ENCODE measurements around the gene PSAPL1. TPM values are rescaled to one million over a fixed set of nuclear protein-coding genes. Genes with fewer than 3 reads are reported as not detected.

The PSAPL1 gene, protein sequence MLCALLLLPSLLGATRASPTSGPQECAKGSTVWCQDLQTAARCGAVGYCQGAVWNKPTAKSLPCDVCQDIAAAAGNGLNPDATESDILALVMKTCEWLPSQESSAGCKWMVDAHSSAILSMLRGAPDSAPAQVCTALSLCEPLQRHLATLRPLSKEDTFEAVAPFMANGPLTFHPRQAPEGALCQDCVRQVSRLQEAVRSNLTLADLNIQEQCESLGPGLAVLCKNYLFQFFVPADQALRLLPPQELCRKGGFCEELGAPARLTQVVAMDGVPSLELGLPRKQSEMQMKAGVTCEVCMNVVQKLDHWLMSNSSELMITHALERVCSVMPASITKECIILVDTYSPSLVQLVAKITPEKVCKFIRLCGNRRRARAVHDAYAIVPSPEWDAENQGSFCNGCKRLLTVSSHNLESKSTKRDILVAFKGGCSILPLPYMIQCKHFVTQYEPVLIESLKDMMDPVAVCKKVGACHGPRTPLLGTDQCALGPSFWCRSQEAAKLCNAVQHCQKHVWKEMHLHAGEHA
- total RNA-seq (2014; rRNA removed; shearing (Covaris generic)): under 0.01 TPM in 1 of 2 replicates, not detected in the other

DNA sequence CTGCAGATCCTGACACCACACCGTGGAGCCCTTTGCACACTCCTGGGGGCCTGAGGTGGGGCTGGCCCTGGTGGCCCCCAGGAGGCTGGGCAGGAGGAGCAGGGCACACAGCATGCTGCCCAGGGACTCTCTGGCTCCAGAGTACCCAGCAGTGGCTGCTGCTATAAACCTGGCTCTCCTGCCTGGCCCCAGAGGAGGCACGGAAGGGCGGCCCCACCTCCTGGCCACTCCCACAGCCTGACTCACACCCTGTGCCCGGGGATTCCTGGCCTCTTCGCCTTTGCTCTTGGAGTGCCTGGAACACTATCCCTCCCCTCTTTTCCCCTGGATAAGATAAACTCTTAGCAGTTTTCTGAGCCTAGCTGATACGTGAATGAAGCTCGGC, at the start of gene PSAPL1:
PSAPL1 (minus strand) TSS at position 165 of the 385 bp plus-strand sequence; CDS start at position 114, 51 bp downstream.
- DNase-seq (ENCODE audit: low read depth): peak; percentile 52

DNA sequence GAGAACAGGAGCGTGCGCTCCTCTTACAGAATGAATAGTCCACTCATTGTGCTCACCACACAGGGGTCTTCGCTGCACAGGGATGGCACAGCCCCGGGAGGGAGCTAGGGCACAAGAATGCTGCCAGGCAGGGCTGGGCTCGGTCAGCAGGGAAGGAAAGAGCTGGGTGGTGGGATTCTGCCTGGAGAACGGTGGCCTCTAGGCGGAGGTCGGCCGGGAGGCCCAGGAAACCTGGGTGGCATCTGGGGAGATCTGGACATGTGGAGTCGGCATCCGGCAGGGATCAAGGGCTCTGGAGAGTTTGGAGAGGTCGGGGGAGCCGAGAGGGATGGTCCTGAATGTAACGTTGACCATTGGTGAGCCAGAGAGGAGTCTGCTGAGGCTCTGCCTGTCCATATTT, 46.5 kb upstream of the PSAPL1 start:
- no peak for DNase-seq (ENCODE audit: low read depth)

DNA sequence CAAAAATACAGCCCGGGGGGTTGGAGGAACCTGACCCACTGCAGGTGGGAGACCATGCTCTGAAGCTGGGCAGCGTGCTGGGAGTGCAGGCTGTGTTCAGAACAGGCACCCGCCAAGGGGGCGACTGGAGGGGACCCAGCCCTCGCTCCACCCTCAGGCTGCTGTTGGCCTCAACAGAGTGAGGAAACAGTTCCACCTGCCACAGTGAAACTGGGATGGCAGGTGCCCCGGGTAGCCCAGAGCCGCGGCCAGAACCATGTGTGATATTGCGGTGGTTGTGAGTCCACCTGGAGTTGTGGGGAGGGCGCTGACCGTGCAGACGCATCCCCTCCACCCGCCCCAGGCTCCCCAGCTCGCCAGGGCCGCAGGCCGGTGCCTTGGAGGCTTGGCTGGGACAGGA, 45.7 kb upstream of the PSAPL1 start:
- DNase-seq (ENCODE audit: low read depth): no peak

DNA sequence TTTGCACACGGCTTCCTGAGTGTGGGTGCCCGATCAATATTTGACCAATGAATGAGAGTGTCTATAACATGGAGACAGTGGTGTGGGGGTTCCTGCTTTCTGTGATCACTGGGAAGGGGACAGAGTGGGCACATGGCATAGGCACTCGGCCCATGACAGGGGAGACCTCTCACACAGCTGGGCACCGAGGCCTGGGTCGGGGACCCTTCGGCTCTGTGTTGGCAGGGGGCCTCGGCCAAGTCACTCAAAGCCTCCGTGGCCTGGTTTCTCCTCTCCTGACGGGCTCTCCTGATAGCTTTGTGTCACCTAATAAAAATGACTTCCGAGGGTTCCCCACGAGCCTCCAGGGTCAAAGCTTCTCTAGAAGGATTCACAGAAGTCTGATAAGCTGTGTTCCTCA, 43.9 kb upstream of the PSAPL1 start:
- no peak for DNase-seq (ENCODE audit: low read depth)

DNA sequence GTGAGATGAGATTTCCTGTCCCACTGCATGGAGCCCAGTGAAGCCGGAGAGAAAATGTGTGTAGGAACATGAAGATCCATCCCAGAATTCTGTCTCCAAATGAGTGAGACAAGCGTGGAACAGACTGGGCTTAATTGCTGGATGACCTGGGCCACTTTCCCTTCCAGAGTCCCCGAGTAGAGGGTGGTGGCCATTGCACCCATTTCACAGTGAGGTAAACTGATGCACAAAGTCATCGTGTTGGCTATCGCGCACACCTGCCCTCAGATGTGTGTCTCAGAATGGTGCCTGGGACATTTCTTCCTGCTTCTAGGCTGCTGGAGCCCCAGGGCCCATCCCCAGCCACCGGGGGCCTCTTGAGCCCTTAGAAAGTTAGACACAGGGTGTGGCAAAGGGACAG, 43.0 kb upstream of the PSAPL1 start:
- no peak for DNase-seq (ENCODE audit: low read depth)

DNA sequence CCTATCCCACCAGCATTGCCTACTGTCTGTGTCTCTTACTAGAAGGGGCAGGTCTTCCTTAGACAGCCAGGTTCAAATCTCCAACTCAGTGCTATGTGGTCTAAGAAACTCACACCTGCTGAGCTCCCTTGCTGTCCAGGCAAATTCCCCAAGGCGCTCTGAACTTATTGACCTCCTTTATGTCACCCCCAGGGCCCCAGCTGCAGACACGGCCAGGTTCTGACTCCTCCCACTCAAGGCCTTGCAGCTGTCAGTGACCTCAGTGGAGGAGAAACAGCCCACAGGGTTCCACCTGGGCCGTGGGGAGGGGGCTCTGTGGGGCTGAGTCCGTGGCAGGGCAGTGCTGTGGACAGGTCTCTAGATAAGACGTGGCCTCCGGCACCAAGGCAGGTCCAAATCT, 42.1 kb upstream of the PSAPL1 start:
- DNase-seq (ENCODE audit: low read depth): no peak

DNA sequence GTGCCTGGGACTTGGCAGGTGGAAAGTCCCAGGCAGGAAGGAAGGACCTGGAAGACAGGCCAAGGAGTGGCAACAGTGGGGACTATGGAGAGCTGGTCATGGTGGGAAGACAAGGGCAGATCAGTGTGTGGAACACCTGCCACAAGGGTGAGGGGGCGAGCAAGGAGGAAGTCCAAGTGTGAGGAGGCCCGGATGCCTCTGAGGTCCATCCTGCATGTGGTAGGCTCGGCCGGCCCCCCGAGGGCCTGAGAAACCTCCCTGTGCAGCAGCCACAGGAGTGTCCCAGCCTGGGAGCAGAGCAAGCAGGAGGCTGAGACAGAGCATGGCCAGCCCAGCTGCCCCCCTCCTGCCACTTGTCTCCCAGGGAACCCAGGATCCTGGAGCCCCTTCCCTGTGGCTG, 40.5 kb upstream of the PSAPL1 start:
- DNase-seq (ENCODE audit: low read depth): no peak

DNA sequence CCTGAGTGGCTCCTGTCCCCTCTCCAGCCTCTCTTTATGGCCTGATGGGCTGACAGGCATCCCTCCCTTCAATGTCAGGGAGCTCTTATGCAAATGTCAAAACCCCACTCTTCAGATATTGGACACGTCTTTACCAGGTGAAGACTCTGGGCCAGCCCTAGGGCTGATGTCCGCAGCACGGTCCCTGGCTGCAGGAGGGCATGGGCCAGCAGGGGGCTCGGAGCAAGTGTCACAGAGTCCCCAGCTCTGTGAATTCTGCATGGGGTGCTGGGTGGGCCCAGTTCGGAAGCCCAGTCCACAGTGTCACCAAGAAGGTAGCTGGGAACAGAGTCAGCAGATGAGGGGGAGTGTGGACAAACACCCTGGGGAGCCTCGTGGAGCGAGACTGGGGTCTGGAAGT, 39.6 kb upstream of the PSAPL1 start:
- DNase-seq (ENCODE audit: low read depth): no peak

DNA sequence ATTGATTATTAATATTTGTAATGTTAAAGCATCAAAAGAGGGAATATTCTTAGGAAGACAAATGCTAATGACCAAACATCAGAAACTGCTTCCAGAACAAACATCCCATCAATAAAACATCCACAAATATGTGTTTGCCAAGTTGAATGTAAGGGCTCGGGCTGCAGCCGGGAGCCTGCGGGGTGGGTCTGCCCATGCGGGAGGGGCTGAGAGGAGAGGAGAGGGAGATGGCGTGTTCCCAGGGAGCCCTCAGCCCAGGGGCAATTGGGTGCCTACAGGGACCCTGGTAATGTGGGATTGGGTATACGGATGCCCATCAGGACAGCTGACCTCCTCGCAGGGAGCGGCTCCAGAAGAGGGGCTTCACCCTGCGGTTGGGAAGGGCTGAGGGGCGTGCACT, 38.4 kb upstream of the PSAPL1 start:
- no peak for DNase-seq (ENCODE audit: low read depth)

DNA sequence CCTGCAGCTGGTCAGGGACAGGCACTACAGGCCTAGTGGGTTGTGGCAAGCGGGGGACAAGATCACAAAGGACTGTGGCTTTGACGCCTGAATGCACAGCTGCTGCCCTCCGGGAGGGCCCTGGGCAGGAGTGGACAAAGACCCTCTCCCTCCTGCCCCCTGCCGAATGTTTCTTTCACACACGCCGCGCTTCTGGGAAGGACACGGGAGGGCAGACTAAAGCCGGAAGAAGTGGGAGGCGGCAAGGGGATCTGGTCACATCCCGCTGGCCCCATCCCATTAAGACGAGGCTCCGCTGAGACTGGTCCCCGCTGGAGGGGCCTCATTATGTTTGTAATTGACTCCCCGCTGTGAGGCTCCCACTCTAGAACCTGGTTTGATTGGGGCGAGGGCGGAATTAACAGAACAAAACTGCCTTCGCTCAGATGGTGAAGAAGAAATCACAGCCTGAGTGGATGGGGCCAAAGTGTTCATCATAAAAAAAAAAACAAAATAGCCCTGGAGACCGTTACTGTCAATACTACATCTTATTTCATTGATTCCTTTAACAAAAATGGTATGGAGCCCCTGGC, 37.8 kb upstream of the PSAPL1 start:
- DNase-seq (ENCODE audit: low read depth): no peak

DNA sequence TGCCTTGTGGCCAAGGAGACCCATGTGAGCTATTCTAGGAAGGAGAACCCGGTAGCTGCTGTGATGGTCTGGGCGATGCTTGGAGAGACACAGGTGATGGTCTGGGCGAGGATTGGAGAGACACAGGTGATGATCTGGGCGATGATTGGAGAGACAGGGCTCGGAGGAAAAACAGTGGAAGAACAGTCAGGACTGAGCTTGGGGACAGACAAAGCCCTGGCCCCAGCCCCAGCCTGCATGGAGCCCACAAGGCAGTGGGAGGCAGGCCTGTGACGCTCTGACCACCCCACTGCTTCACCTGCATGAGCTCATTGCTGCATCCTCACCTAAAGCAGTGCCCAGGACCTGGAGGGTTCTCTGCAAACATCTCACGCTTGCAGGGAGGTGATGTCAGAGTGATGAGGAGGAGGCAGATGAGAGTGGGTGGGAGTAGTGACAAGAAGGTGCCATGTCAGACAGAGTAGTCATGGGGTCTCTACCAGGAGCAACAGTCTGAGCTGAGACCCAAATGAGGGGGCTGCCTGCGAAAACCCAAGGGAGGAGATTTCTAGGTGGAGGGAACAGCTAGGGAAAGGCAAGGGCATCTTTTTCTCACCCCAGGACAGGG, 35.9 kb upstream of the PSAPL1 start:
- no peak for DNase-seq (ENCODE audit: low read depth)

DNA sequence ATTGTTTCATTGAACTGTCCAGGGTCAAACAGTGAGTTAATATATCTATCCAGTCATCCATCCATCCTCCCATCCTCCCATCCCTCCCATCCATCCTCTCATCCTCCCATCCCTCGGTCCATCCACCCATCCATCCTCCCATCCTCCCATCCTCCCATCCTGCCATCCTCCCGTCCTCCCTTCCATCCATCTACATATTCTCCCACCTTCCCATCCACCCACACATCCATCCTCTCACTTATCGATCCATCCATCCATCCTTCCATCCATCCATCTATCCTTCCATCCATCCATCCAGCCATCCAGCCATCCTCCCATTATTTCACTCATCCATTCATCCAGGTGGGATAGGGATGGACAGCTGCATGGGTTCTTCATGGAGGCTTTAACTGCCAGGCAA, 35.4 kb upstream of the PSAPL1 start:
- DNase-seq (ENCODE audit: low read depth): no peak

DNA sequence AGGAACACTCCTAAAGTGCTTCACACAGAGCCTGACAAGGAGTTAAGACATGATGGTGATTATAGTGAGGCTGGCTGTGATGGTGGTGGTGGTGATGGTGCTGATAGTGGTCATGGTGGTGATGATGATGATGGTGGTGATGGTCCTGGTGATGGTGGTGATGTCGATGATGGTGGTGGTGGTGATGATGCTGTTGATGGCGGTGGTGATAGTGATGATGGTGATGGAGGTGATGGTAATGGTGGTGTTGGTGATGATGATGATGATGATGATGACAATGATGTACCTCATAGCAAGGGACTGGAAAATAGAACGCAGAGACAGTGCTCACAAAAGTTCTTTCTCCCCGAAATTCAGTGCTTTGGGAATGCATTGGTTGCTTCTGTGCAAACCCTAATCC, 34.3 kb upstream of the PSAPL1 start:
- DNase-seq (ENCODE audit: low read depth): no peak

DNA sequence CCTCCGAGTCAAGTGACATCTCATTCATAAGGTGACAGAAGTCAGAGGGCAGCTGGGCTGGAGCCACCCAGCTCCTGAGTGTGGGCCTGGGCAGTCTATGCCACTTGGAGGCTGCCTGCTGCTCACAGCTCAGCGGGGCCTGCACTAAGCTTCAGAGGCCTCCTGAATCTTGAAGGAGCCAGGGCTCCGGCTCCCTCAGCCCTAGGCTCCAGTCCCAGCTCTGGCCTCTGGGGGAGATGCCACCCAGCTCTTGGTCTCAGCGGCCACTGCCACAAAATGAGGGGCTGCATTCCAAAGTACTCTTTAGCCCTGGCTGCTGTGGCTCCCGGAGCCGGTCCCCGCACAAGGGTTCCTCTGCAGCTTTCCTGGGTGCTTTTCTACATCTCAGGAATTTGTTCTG, 32.7 kb upstream of the PSAPL1 start:
- DNase-seq (ENCODE audit: low read depth): no peak

DNA sequence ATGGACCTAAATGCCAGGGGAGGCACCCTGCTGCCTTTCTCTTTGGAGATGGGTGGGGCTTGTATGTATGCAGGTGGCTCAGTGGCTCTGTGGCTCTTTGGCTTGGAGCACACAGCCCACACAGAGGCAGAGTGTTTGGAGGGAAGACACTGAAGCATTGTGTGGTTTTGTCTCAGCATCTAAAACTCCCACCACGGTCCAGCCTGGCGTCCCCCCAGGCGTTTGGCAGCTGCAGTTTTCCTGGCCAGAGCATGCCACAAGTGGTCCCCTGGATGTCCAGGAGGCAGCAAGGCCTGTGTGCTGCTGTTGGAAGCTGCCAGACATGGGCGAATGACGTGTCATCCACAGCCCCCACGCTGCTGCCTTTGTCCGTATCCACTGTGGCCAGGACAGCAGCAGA, 32.2 kb upstream of the PSAPL1 start:
- peak; percentile 74 for DNase-seq (ENCODE audit: low read depth)

DNA sequence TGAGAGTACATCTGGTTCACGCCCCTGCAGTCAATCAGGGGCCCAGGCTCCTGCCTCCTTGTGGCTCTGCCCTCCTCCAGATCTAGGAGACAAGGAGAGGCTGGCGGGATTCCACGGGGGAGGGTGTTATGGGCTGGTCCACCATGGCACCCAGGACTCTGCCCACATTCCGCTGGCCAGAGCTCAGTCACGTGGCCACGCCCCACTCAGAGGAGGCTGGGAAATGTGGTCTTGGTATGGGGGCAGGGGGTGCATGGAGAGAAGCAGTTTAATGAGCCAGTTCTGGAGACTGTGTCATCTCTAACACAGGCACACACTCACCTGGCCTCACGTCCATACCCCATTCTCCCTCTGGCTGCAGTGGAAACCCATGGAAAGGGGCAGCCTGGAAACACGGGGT, 31.5 kb upstream of the PSAPL1 start:
- no peak for DNase-seq (ENCODE audit: low read depth)

DNA sequence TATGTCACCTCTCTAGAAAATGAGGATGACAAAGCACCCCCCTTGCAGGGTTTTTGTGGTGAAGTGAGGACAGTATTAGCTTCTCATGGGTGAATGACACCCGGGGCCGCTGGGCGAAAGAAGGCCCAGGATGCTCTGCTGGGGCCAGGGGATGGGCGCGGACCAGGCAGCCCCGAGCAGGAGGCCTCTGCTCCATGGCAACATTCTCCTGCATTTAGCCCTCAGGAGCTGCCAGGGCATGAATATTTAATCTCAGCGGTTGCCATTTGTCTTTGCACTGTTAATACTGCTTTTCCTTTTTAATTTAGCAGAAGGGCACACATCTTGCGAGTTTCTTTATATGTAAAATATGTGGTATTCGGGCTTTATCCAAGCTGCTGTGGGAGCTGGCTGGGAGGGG, 30.3 kb upstream of the PSAPL1 start:
- no peak for DNase-seq (ENCODE audit: low read depth)

DNA sequence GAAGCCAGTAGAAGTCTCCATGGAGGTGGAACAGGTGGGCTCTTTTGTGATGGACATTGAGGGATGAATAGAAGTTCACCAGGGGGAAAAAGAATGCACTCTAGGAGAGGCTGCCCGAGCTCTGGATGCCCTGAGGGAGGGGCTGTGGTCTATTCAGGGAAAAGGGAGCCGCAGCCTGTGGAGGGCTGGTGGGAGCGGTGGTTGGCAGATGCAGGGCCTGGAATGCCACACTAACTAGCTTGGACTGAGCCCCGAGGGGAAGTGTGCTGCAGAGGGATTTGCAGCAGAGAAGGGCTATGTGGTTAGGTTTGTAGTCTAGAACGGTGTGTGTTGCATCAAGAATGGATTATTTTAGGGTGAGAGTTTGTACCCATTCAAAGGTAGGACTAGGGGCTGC, 29.5 kb upstream of the PSAPL1 start:
- peak; percentile 65 for DNase-seq (ENCODE audit: low read depth)

DNA sequence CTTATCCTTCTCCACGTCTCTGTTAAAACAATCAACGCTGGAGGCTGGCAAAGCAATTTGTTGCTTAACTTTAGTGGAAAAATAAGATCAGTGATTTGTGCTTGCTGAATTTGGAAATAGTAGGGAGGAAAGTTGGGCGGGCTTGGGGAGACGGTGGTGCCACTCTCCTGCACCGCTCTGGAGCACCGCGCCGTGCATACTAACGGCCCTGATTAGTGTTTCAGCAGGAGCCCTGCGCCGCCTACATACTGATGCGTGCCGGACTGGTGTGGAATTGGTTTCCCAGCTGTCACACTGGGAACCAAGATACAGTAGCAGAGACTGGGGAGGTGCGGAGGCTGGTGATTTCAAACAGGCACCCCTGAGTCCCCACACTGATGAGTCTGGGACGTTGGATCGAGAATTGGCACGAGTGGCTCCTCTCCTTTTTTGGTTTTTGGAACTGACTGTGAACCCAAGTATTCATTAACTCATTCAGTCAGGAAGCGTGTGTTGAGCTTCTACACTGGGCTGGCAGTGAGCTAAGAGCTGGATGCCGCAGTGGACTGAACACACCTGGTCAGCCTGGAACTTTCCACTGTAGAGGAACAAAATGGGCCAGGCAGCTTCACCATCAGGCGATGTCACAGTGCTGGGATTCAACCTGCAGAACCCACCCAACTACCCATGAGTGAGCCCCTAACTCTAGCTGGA, 29.0 kb upstream of the PSAPL1 start:
- no peak for DNase-seq (ENCODE audit: low read depth)

DNA sequence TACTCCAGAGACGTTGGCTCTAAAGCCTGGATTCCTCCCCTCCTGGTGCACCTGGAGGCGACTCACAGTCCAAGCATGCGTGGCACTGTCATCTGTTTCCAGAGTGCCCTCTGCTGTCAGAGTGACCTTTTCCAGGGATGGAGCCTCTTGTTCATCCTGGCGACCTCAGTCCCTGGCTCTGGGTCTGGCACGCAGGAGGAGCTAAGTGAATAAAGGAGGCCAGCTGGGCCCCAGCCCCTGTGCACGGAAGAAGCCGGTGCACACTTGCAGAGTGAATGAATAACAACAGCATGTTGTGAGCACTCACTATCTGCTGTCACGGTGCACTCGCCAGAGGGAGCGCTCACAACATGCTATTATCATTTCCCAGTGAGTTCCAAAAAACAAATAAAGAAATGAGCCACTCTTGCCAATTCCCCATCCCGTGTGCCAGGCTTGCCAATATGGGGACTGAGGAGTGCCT, 27.8 kb upstream of the PSAPL1 start:
- peak; percentile 45 for DNase-seq (ENCODE audit: low read depth)

DNA sequence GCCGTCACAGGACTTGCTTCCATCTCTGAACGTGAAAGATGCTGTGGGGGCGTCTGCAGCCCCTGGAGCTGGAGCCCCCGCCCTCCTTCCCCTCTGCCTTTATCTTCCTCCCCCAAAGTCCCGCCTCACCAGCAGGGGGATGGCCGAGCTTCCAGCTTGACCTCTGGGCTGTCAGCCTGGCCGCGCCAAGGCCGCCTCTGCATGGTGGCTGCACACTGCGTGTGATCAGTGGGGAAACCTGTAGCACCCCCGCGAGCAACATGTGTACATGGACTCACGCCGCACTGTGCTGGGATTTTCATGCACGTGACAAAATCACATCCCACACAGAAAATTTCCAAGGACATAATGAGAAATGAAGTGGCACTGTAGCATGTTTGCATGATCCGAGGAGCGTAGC, 26.5 kb upstream of the PSAPL1 start:
- no peak for DNase-seq (ENCODE audit: low read depth)

DNA sequence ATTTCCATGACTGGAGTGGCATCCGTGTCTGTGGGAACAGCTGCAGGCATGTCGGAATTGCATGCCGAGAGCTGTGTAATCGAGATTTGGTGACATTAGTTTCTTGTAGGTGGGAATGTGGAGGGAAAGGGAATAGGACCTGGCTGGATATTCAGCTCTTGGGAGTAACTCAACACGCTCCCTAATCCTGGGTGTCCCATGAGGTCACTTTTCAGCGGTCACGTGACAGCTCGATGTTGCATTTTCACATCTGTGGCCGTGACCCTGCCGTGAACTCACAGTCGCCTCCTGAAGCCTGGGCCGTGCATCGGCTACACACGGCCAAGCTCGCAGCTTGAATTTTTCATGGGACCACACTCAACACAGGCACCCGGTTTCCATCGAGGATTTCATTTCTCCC, 25.8 kb upstream of the PSAPL1 start:
- peak; percentile 59 for DNase-seq (ENCODE audit: low read depth)
